Neural crest cell (in vitro differentiated cells): ENCODE measurements around the gene ZNF248. TPM values are rescaled to one million over a fixed set of nuclear protein-coding genes. Genes with fewer than 3 reads are reported as not detected.

Source experiments
- DNase-seq: peaks from one replicate; pipeline ENCODE4 v3.0.0; 2021; ENCODE audit warnings: low read depth, mixed read lengths, low spot score
- H3K27ac Mint-ChIP-seq: one replicate; pipeline ENCODE4 v1.8.0; 2021; ENCODE audit warnings: mild to moderate bottlenecking, mixed read lengths; ENCODE audit not compliant: unreplicated experiment
- H3K27me3 Mint-ChIP-seq: 2 replicates; pipeline ENCODE4 v1.8.0; 2021; ENCODE audit warnings: low read depth, mild to moderate bottlenecking, mixed read lengths
- H3K36me3 Mint-ChIP-seq: 2 replicates; pipeline ENCODE4 v1.8.0; 2021; ENCODE audit warnings: low read depth, mild to moderate bottlenecking, mixed read lengths
- H3K4me1 Mint-ChIP-seq: 2 replicates; pipeline ENCODE4 v1.8.0; 2021; ENCODE audit warnings: mixed read lengths
- H3K4me3 Mint-ChIP-seq: one replicate; pipeline ENCODE4 v1.8.0; 2021; ENCODE audit warnings: mild to moderate bottlenecking, mixed read lengths
- H3K9me3 Mint-ChIP-seq: 2 replicates; pipeline ENCODE4 v1.8.0; 2021; ENCODE audit warnings: mixed read lengths
- total RNA-seq: library from RNA; stranded (reverse); gene quantifications from 2 replicates; pipeline ENCODE4 v1.2.1, GENCODE V29; 2021
- TF ChIP-seq, protein P1 (sequence below): fragments of 200-600 bp; sonication (generic); conservative IDR thresholded peaks from 2 replicates; pipeline ENCODE4 v1.5.0; 2021; ENCODE audit warnings: antibody characterized with exemption, mild to moderate bottlenecking

ZNF248 gene
- total RNA-seq, 1 donor from 2014 or later, result 12.6 TPM

DNA sequence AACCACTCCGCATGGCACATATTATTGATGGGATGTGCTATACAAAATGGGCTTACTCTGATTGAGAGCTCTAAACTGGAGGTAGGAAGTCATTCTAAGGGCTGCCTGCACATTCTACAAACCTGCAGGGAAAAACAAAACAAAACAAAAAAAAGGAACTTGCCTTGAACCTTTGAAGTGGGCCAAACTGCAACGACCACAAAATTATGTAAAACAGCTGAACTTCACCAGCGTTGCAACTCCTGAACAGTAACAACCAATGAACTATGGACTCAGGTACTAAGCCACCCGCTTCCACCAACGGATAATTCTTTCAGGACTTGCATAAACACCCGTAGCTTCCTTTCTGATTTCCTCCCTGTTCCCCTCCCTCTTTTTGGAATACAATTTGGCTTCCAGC is 80.4 kb downstream of the ZNF248 start:
- H3K27ac Mint-ChIP-seq, result no peak overlapping the region
- H3K27me3 Mint-ChIP-seq, result no peaks in the 10 kb centered on the region
- no peak overlapping the region for H3K4me3 Mint-ChIP-seq
- no peaks in the 10 kb centered on the region for H3K4me1 Mint-ChIP-seq
- DNase-seq, result no peak
- peaks cover 13% of the 10 kb centered on the region for H3K9me3 Mint-ChIP-seq
- H3K36me3 Mint-ChIP-seq, result peaks cover 3% of the 10 kb centered on the region
- TF ChIP-seq, protein P1, sequence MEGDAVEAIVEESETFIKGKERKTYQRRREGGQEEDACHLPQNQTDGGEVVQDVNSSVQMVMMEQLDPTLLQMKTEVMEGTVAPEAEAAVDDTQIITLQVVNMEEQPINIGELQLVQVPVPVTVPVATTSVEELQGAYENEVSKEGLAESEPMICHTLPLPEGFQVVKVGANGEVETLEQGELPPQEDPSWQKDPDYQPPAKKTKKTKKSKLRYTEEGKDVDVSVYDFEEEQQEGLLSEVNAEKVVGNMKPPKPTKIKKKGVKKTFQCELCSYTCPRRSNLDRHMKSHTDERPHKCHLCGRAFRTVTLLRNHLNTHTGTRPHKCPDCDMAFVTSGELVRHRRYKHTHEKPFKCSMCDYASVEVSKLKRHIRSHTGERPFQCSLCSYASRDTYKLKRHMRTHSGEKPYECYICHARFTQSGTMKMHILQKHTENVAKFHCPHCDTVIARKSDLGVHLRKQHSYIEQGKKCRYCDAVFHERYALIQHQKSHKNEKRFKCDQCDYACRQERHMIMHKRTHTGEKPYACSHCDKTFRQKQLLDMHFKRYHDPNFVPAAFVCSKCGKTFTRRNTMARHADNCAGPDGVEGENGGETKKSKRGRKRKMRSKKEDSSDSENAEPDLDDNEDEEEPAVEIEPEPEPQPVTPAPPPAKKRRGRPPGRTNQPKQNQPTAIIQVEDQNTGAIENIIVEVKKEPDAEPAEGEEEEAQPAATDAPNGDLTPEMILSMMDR, result no peak

DNA sequence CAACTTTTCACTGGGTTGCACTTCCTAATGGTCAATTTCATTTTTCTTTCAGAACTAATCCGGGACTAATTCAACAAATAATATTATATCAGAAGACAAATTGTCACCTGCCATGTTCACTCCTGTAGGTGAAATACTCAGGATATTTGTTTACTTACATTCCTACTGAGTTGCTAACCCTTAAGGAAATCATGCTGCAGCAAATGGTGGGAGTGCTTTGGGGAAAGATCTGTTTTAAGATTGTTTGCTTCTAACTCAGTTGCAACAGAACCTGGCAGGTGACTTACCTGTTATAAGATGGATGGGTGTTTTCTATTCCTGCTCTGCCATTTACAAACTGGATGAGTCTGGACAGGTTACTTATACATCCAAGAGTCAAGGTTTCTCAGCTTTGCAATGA is 81.8 kb downstream of the ZNF248 start:
- Mint-ChIP-seq H3K4me3 (no peak overlapping the region), H3K27ac (no peak overlapping the region), H3K9me3 (peaks cover 12% of the 10 kb centered on the region), H3K4me1 (no peaks in the 10 kb centered on the region), H3K27me3 (no peaks in the 10 kb centered on the region), H3K36me3 (peaks cover 3% of the 10 kb centered on the region)
- DNase-seq, result no peak
- TF ChIP-seq, protein P1, result no peak

DNA sequence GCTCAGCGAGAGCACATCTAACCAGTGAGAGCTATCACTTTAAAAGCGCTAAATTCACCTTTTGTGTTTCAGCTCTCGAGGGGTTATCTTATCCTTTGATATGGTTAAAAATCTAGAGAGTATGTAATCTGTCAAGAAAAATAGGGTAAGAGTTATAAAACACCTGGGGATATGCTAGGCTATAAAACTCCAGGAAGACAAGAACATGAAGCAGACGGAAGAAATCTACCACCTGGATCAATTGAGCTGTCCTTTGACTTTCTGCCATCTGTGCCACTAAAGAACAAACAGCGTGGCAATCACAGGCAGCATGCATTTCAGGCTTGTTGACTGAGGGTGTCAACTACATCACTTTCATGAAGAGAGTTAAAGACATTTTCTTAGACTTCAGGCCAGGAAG is 83.1 kb downstream of the ZNF248 start:
- no peaks in the 10 kb centered on the region for H3K27me3 Mint-ChIP-seq
- no peak overlapping the region for H3K4me3 Mint-ChIP-seq

DNA sequence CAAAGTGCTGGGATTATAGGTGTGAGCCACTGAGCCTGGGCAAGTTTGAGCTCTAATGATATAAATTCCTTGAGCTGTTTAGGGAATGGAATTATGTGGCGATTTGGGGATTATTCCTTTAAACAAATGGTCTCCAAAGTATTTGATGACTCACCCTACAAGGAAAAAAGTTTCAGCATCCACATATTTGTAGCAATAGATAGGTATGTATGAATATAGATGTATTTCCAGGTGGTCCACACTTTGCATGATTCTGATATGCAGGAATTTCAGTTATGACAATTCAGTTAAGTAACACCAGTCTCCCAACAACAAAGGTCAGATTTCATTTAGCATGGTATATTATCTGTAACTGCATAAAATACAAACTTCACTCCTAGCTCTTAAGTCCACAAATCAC is 92.2 kb downstream of the ZNF248 start:
- Mint-ChIP-seq H3K27me3 (no peaks in the 10 kb centered on the region), H3K36me3 (peaks cover 7% of the 10 kb centered on the region)
- TF ChIP-seq, protein P1, result no peak

More for the DNA sequence above, 83.1 kb downstream of the ZNF248 start:
- TF ChIP-seq, protein P1, result no peak
- Mint-ChIP-seq H3K9me3 (peaks cover 12% of the 10 kb centered on the region), H3K36me3 (peaks cover 3% of the 10 kb centered on the region), H3K27ac (no peak overlapping the region), H3K4me1 (no peaks in the 10 kb centered on the region)
- DNase-seq, result no peak

DNA sequence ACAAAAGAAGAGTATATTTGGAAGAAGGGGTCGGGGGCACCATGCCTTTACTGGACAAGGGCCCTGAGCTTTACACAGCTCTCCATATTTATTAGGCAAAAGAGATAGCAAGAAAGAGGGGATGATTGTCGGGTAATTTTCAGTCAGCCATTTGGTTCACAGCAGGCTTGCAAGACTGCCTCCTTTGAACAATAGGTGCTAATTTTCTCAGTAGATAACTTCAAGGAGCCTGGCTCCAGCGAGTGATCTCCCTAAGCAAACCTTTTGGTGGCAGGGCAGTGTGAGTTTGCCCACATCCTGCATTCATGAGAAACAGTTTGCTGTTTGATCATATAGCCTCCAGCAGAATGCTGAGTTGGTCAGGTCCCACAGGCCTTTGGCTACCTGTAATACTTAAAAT is 94.3 kb downstream of the ZNF248 start:
- no peaks in the 10 kb centered on the region for H3K4me1 Mint-ChIP-seq
- peaks cover 24% of the 10 kb centered on the region for H3K9me3 Mint-ChIP-seq
- TF ChIP-seq, protein P1, result no peak

More for the DNA sequence above, 92.2 kb downstream of the ZNF248 start:
- Mint-ChIP-seq H3K9me3 (peaks cover 27% of the 10 kb centered on the region), H3K4me3 (no peak overlapping the region), H3K27ac (no peak overlapping the region), H3K4me1 (no peaks in the 10 kb centered on the region)
- DNase-seq, result no peak

DNA sequence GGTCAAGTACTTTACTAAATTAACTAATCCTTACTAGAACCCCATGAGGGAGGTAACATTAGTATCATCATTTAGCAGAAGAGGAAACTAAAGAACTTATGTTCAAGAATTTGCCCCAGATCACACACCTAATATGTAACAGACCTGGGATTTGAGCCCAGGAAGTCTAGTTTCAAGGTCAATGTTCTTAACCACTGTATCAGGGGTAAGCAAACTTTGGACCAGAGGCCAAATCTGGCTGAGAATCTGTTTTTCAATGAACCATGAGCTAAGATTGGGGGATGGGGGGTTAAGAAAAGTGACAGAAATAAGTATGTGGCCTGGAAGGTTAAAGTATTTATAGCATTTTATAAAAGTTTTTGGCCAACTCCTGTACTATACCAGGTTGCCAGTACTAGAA is 95.1 kb downstream of the ZNF248 start:
- Mint-ChIP-seq H3K27me3 (no peaks in the 10 kb centered on the region), H3K4me1 (no peaks in the 10 kb centered on the region), H3K4me3 (no peak overlapping the region), H3K36me3 (peaks cover 5% of the 10 kb centered on the region), H3K27ac (no peak overlapping the region), H3K9me3 (peaks cover 27% of the 10 kb centered on the region)
- DNase-seq, result no peak
- TF ChIP-seq, protein P1, result no peak

More for the DNA sequence above, 94.3 kb downstream of the ZNF248 start:
- DNase-seq, result no peak
- Mint-ChIP-seq H3K4me3 (no peak overlapping the region), H3K27ac (no peak overlapping the region), H3K36me3 (peaks cover 6% of the 10 kb centered on the region), H3K27me3 (no peaks in the 10 kb centered on the region)
